NCI-H1436 (cell line): ENCODE measurements around the gene EPN2.

ENCODE experiments used
- DNase-seq: peaks from one replicate; lab custom pipeline; 2025; lab: John Stamatoyannopoulos, UW

The EPN2 gene

GRCh38 chr17:19381741-19382444 lies 144.7 kb downstream of the EPN2 start:
- DNase-seq: no peak

GRCh38 chr17:19382531-19383444 lies 145.6 kb downstream of the EPN2 start:
- DNase-seq: no peak

GRCh38 chr17:19383681-19384470 lies 146.7 kb downstream of the EPN2 start:
- no peak for DNase-seq

- peak; percentile 29 for DNase-seq
Observed at GRCh38 chr17:19384723-19385391, 147.7 kb downstream of the EPN2 start.

- no peak for DNase-seq
Observed at GRCh38 chr17:19385521-19385983, 148.4 kb downstream of the EPN2 start.
